Neural progenitor cell (in vitro differentiated cells): ENCODE results near the gene MAPRE2.

Experiments used
- EZH2 ChIP-seq: fragments of 200-600 bp; sonication (generic); IDR thresholded peaks from 2 replicates; pipeline ENCODE4 v1.6.1; 2017; ENCODE audit warnings: antibody characterized with exemption, mild to moderate bottlenecking, moderate library complexity
- TF ChIP-seq, protein P1 (sequence below): fragments of 200-600 bp; sonication (generic); IDR thresholded peaks from 2 replicates; pipeline ENCODE4 v1.5.1; 2017; ENCODE audit warnings: antibody characterized with exemption, mild to moderate bottlenecking

DNA sequence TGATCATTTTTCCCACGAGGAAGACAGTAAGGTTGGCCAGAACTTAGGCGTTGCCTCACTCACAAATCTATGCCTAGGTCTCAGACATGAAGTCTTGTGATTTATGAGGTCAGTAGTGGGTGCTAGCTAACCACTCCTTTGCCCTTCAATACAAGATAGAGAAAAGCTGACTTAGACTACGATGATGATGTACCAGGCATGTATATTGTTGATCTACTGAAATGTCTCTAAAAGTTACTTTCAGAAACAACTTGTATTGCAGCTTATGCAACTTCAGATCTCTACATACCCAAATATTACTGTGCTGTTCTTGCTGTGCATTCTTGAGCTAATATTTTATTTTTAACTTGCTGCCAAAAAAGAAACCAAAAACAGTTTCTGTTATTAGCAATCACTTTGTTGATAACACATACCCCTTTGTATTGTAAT is 30.6 kb downstream of the MAPRE2 start:
- TF ChIP-seq, protein P1, sequence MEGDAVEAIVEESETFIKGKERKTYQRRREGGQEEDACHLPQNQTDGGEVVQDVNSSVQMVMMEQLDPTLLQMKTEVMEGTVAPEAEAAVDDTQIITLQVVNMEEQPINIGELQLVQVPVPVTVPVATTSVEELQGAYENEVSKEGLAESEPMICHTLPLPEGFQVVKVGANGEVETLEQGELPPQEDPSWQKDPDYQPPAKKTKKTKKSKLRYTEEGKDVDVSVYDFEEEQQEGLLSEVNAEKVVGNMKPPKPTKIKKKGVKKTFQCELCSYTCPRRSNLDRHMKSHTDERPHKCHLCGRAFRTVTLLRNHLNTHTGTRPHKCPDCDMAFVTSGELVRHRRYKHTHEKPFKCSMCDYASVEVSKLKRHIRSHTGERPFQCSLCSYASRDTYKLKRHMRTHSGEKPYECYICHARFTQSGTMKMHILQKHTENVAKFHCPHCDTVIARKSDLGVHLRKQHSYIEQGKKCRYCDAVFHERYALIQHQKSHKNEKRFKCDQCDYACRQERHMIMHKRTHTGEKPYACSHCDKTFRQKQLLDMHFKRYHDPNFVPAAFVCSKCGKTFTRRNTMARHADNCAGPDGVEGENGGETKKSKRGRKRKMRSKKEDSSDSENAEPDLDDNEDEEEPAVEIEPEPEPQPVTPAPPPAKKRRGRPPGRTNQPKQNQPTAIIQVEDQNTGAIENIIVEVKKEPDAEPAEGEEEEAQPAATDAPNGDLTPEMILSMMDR = no peak
- TF ChIP-seq EZH2 = no peak
